ENCODE results near the gene HERC3.

GRCh38 chr4:88736264-88736663 is 144.0 kb downstream of the HERC3 start:
- TF ChIP-seq CTCF (IDR thresholded peaks at IDR 0.05) (no peak), POLR2A (IDR thresholded peaks at IDR 0.05) (no peak)
